GM23338 (cell line): Measurements from ENCODE around the gene CKLF.

Experiments
- CREB1 ChIP-seq: fragments of 250-450 bp; sonication (Bioruptor Pico); IDR thresholded peaks from 2 replicates; pipeline ENCODE4 v1.5.0; 2020; ENCODE audit warnings: low read depth, mild to moderate bottlenecking, moderate library complexity
- CTCF ChIP-seq, 2 experiments: fragments of 200-600 bp in 1 of 2; sonication (generic) in 1 of 2; conservative IDR thresholded peaks; 2 replicates each; pipeline versions ENCODE4 v1.5.1 to v1.6.1; 2016 to 2017; ENCODE audit warnings: antibody characterized with exemption in 2 of 2, low read depth in 2 of 2, mild to moderate bottlenecking in 2 of 2, moderate library complexity in 1 of 2
- ETS1 ChIP-seq: IDR thresholded peaks from 2 replicates; pipeline ENCODE4 v1.6.1; 2016; ENCODE audit warnings: antibody characterized with exemption
- EZH2 ChIP-seq: fragments of 200-600 bp; sonication (generic); IDR thresholded peaks from one replicate; pipeline ENCODE4 v1.8.0; 2017; ENCODE audit warnings: antibody characterized with exemption, mild to moderate bottlenecking, low read depth; ENCODE audit not compliant: unreplicated experiment
- EZH2phosphoT487 ChIP-seq: fragments of 200-600 bp; sonication (generic); IDR thresholded peaks from one replicate; pipeline ENCODE4 v1.8.1; 2018; ENCODE audit warnings: antibody characterized with exemption; ENCODE audit not compliant: unreplicated experiment
- JUNB ChIP-seq: IDR thresholded peaks from one replicate; pipeline ENCODE4 v1.6.1; 2016; ENCODE audit warnings: antibody characterized with exemption; ENCODE audit not compliant: unreplicated experiment
- NANOG ChIP-seq: IDR thresholded peaks from 2 replicates; pipeline ENCODE4 v1.6.1; 2016; ENCODE audit warnings: antibody characterized with exemption, borderline replicate concordance
- POLR2AphosphoS5 ChIP-seq: IDR thresholded peaks from 2 replicates; pipeline ENCODE4 v1.6.1; 2016; ENCODE audit warnings: antibody characterized with exemption, low read depth
- REST ChIP-seq: IDR thresholded peaks from one replicate; pipeline ENCODE4 v1.6.1; 2018; ENCODE audit warnings: antibody characterized with exemption; ENCODE audit not compliant: unreplicated experiment
- ZNF331 ChIP-seq: fragments of 250-450 bp; sonication (Bioruptor Pico); IDR thresholded peaks from 2 replicates; pipeline ENCODE4 v1.5.0; 2020; ENCODE audit warnings: low read depth, mild to moderate bottlenecking, moderate library complexity

GRCh38 chr16:66548068-66548467 lies 4.3 kb upstream of the CKLF start:
- TF ChIP-seq CTCF (conservative IDR thresholded peaks at IDR 0.05; ENCODE audit: low read depth in 2 of 2): no peak
- TF ChIP-seq EZH2: no peak
- no peak for TF ChIP-seq POLR2AphosphoS5
- no peak for TF ChIP-seq REST
- no peak for TF ChIP-seq EZH2phosphoT487
- TF ChIP-seq CREB1: no peak
- TF ChIP-seq ETS1: no peak
- TF ChIP-seq ZNF331 (CRISPR knock-in tag): no peak
- no peak for TF ChIP-seq JUNB
- TF ChIP-seq NANOG: no peak
